K562 (cell line): ENCODE measurements around the gene STK32C. TPM values are rescaled to one million over a fixed set of nuclear protein-coding genes. Genes with fewer than 3 reads are reported as not detected.

ENCODE experiments used
- ARID1B ChIP-seq: fragments of 450-650 bp; IDR thresholded peaks from 2 replicates; pipeline ENCODE4 v1.6.1; 2016; ENCODE audit warnings: antibody characterized with exemption, mild to moderate bottlenecking, inconsistent platforms
- CBFA2T3 ChIP-seq: fragments of 450-650 bp; IDR thresholded peaks from 2 replicates; pipeline ENCODE4 v1.6.1; 2017
- ETV1 ChIP-seq: fragments of 450-650 bp; conservative IDR thresholded peaks from 2 replicates; pipeline ENCODE4 v1.6.1; 2016; ENCODE audit warnings: missing genetic modification characterization, control low read depth, low read depth, missing compliant biosample characterization
- HLTF ChIP-seq: fragments of 450-650 bp; IDR thresholded peaks from 2 replicates; pipeline ENCODE4 v1.6.1; 2016
- HMGXB4 ChIP-seq: sonication (generic); formaldehyde crosslinking; IDR thresholded peaks from 2 replicates; pipeline ENCODE4 v1.8.1; 2023; ENCODE audit warnings: mild to moderate bottlenecking, missing genetic modification reagents
- NONO ChIP-seq, 2 experiments: fragments of 200-400 bp in 1 of 2; fragments of 450-650 bp in 1 of 2; formaldehyde crosslinking in 1 of 2; IDR thresholded peaks; 2 replicates each; pipeline ENCODE4 v1.6.1; 2017; ENCODE audit warnings: low read depth in 2 of 2, mild to moderate bottlenecking in 2 of 2, moderate library complexity in 2 of 2, low read length in 1 of 2
- PHB2 ChIP-seq: fragments of 450-650 bp; IDR thresholded peaks from 2 replicates; pipeline ENCODE4 v1.6.1; 2017; ENCODE audit warnings: low read depth
- POLR2A ChIP-seq: fragments of 450-650 bp; conservative IDR thresholded peaks from 2 replicates; pipeline ENCODE4 v1.6.1; 2016
- PURB ChIP-seq: sonication (generic); formaldehyde crosslinking; IDR thresholded peaks from 2 replicates; pipeline ENCODE4 v1.9.0; 2021; ENCODE audit warnings: low read depth, mild to moderate bottlenecking, missing genetic modification reagents
- RBFOX2 ChIP-seq: fragments of 200-400 bp; formaldehyde crosslinking; IDR thresholded peaks from 2 replicates; pipeline ENCODE4 v1.6.1; 2017; ENCODE audit warnings: low read depth, mild to moderate bottlenecking, low read length, moderate library complexity
- RFX5 ChIP-seq: IDR thresholded peaks from 2 replicates; pipeline ENCODE4 v1.6.1; 2011; ENCODE audit warnings: low read depth, mild to moderate bottlenecking, improper control_type of control experiment, low read length
- SNIP1 ChIP-seq: fragments of 450-650 bp; IDR thresholded peaks from 2 replicates; pipeline ENCODE4 v1.7.1; 2017; ENCODE audit warnings: low read depth, mild to moderate bottlenecking
- SUPT5H ChIP-seq: fragments of 450-650 bp; IDR thresholded peaks from 2 replicates; pipeline ENCODE4 v1.6.1; 2016
- ZC3H11A ChIP-seq: IDR thresholded peaks from 2 replicates; pipeline ENCODE4 v1.6.1; 2012; ENCODE audit warnings: low read depth, low read length, improper control_type of control experiment
- ZNF24 ChIP-seq: fragments of 450-650 bp; IDR thresholded peaks from 2 replicates; pipeline ENCODE4 v1.6.1; 2016
- ZNF79 ChIP-seq: fragments of 250-450 bp; sonication (Bioruptor Pico); IDR thresholded peaks from 2 replicates; pipeline ENCODE4 v1.4.0; 2020; ENCODE audit warnings: low read depth, mild to moderate bottlenecking, moderate library complexity
- ZNF830 ChIP-seq: fragments of 250-450 bp; sonication (Bioruptor Pico); IDR thresholded peaks from 2 replicates; pipeline ENCODE4 v1.5.0; 2021; ENCODE audit warnings: mild to moderate bottlenecking
- polyA plus RNA-seq, 8 experiments: library from polyadenylated mRNA; depleted of rRNA in 4 of 8; stranded (reverse) in 5 of 8; unstranded in 3 of 8; fragments of >200 nt; fragmentation: Nextera tagmentation in 2 of 8; fragmentation: Illumina TruSeq in 1 of 8; extraction: Ambion mirVana in 2 of 8; extraction: Trizol in 1 of 8; gene quantifications; 2 replicates each; pipeline versions ENCODE4 v1.2.1 to v1.2.3, GENCODE V29; 2011 to 2014; ENCODE audit warnings: inconsistent platforms in 1 of 8, missing spikeins in 1 of 8
- total RNA-seq, 7 experiments: library from RNA; depleted of rRNA in 6 of 7; stranded (reverse); fragments of >200 nt in 6 of 7; fragmentation: Illumina TruSeq in 2 of 7; extraction: Trizol in 2 of 7; gene quantifications; 2 replicates each; pipeline versions ENCODE4 v1.2.1 to v1.2.3, GENCODE V29; 2011 to 2021; ENCODE audit warnings: low replicate concordance in 1 of 7
- TF ChIP-seq, protein P1 (sequence below): fragments of 250-450 bp; sonication (Bioruptor Pico); IDR thresholded peaks from 2 replicates; pipeline ENCODE4 v1.4.0; 2020; ENCODE audit warnings: borderline replicate concordance
- TF ChIP-seq, protein P2 (sequence below): fragments of 450-650 bp; IDR thresholded peaks from 2 replicates; pipeline ENCODE4 v1.6.1; 2016; ENCODE audit warnings: borderline replicate concordance
- TF ChIP-seq, protein P3 (sequence below): sonication (generic); formaldehyde crosslinking; IDR thresholded peaks from 2 replicates; pipeline ENCODE4 v1.8.0; 2022; ENCODE audit warnings: mild to moderate bottlenecking, missing genetic modification reagents
- TF ChIP-seq, protein P4 (sequence below), 3 experiments: IDR thresholded peaks in 2 of 3; conservative IDR thresholded peaks in 1 of 3; 2 replicates each; pipeline ENCODE4 v1.5.1; 2011 to 2012; ENCODE audit warnings: low read length in 3 of 3, mild to moderate bottlenecking in 3 of 3, control low read depth in 2 of 3, improper control_type of control experiment in 1 of 3, inconsistent platforms in 1 of 3, low read depth in 1 of 3, mixed read lengths in 1 of 3, moderate library complexity in 1 of 3; ENCODE audit not compliant: insufficient read depth in 2 of 3

STK32C gene
- total and polyA plus RNA-seq, 9 of the 15 experiments (the other 6 are each of a cell fraction or from before 2014, with no cell fraction given) = 1.5 to 20.9 (median 6.5) TPM

DNA sequence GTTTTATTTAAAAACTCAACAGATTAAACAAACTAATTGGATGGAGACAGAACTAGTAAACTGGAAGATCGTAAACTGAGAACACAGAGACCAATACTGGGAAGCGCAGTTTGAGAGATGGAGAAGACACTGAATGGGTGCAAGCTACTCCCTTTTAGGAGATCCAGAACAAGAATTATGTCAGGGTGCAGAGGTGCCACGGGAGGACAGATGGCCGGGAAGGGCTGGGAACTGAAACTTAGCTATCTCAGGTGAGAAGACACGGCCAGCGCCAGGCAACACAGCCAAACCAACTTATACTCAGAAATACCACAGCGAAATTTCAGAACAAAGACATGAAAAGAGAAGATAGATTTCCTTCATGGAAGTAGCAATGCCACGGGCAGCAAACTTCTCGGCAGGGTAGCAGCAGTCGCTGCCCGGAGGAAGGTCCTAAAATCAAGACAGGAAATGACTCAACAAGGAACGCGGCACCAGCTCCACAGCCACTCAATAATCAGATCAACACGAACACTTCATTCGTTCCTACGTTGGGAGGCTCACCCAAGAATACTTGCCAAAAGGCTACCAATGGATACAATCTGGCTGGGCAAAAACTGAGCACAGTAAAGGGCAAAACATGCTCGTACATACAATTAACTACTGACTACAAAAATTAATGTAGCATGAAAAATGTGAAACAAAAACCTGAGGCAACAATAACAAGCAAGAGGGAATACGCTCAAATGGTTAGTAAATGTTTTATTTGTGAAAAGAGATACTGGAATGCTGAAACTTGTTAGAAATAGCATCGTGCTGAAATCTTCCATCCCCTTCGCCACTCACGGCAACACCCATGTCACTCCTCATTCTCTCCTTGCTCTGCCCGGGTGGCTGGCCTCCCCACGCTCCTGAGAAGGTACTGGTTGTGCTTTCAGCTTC is 22.1 kb upstream of the STK32C start (continued):
- TF ChIP-seq, protein P1, sequence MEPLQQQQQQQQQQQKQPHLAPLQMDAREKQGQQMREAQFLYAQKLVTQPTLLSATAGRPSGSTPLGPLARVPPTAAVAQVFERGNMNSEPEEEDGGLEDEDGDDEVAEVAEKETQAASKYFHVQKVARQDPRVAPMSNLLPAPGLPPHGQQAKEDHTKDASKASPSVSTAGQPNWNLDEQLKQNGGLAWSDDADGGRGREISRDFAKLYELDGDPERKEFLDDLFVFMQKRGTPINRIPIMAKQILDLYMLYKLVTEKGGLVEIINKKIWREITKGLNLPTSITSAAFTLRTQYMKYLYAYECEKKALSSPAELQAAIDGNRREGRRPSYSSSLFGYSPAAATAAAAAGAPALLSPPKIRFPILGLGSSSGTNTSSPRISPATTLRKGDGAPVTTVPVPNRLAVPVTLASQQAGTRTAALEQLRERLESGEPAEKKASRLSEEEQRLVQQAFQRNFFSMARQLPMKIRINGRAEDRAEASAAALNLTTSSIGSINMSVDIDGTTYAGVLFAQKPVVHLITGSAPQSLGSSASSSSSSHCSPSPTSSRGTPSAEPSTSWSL (CRISPR knock-in tag) = no peak
- no peak for TF ChIP-seq PHB2
- peak; percentile 80 for TF ChIP-seq ETV1
- TF ChIP-seq HLTF = no peak
- no peak for TF ChIP-seq ZNF79 (CRISPR knock-in tag)
- no peak for TF ChIP-seq PURB (CRISPR knock-in tag)
- peak; percentile 98 for TF ChIP-seq ZNF24
- 0 out of 2 replicates have a peak, but pooled peaks have one; percentile 15 for TF ChIP-seq CBFA2T3
- no peak for TF ChIP-seq HMGXB4 (CRISPR knock-in tag)
- TF ChIP-seq, protein P2, sequence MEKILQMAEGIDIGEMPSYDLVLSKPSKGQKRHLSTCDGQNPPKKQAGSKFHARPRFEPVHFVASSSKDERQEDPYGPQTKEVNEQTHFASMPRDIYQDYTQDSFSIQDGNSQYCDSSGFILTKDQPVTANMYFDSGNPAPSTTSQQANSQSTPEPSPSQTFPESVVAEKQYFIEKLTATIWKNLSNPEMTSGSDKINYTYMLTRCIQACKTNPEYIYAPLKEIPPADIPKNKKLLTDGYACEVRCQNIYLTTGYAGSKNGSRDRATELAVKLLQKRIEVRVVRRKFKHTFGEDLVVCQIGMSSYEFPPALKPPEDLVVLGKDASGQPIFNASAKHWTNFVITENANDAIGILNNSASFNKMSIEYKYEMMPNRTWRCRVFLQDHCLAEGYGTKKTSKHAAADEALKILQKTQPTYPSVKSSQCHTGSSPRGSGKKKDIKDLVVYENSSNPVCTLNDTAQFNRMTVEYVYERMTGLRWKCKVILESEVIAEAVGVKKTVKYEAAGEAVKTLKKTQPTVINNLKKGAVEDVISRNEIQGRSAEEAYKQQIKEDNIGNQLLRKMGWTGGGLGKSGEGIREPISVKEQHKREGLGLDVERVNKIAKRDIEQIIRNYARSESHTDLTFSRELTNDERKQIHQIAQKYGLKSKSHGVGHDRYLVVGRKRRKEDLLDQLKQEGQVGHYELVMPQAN = no peak
- no peak for TF ChIP-seq NONO (IDR thresholded peaks at IDR 0.05; ENCODE audit: low read depth in 2 of 2, low read length in 1 of 2)
- no peak for TF ChIP-seq ZNF830 (CRISPR knock-in tag)
- no peak for TF ChIP-seq SUPT5H
- no peak for TF ChIP-seq ZC3H11A
- TF ChIP-seq, protein P3, sequence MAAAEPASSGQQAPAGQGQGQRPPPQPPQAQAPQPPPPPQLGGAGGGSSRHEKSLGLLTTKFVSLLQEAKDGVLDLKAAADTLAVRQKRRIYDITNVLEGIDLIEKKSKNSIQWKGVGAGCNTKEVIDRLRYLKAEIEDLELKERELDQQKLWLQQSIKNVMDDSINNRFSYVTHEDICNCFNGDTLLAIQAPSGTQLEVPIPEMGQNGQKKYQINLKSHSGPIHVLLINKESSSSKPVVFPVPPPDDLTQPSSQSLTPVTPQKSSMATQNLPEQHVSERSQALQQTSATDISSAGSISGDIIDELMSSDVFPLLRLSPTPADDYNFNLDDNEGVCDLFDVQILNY (CRISPR knock-in tag) = no peak
- TF ChIP-seq, protein P4, sequence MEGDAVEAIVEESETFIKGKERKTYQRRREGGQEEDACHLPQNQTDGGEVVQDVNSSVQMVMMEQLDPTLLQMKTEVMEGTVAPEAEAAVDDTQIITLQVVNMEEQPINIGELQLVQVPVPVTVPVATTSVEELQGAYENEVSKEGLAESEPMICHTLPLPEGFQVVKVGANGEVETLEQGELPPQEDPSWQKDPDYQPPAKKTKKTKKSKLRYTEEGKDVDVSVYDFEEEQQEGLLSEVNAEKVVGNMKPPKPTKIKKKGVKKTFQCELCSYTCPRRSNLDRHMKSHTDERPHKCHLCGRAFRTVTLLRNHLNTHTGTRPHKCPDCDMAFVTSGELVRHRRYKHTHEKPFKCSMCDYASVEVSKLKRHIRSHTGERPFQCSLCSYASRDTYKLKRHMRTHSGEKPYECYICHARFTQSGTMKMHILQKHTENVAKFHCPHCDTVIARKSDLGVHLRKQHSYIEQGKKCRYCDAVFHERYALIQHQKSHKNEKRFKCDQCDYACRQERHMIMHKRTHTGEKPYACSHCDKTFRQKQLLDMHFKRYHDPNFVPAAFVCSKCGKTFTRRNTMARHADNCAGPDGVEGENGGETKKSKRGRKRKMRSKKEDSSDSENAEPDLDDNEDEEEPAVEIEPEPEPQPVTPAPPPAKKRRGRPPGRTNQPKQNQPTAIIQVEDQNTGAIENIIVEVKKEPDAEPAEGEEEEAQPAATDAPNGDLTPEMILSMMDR (IDR thresholded peaks at IDR 0.05 in 2 of 3, conservative IDR thresholded peaks at IDR 0.05 in 1 of 3; ENCODE audit: insufficient read depth in 2 of 3, low read depth in 1 of 3, low read length in 3 of 3) = no peak
- no peak for TF ChIP-seq RFX5
- TF ChIP-seq ARID1B = 0 out of 2 replicates have a peak, but pooled peaks have one; percentile 37
- TF ChIP-seq POLR2A = peak; percentile 59
- no peak for TF ChIP-seq SNIP1
- no peak for TF ChIP-seq RBFOX2
